NCI-H748 (cell line): ENCODE measurements around the gene NR2F1.
A peak's percentile ranks its signal among the peaks of the same experiment; 100 is the strongest.

Experiments
- DNase-seq: peaks from one replicate; lab custom pipeline; 2025; ENCODE audit not compliant: unreplicated experiment; lab: John Stamatoyannopoulos, UW

The NR2F1 gene

GRCh38 chr5:93603793-93604643 lies 21.0 kb downstream of the NR2F1 start:
- peak; percentile 88 for DNase-seq

- DNase-seq, result no peak
These were observed 21.9 kb downstream of the NR2F1 start for GRCh38 chr5:93604644-93605515.

GRCh38 chr5:93606382-93606752 lies 23.3 kb downstream of the NR2F1 start:
- no peak for DNase-seq

- DNase-seq, result peak; percentile 97
These were observed 24.6 kb downstream of the NR2F1 start for GRCh38 chr5:93607367-93608258.

- DNase-seq, result no peak
These were observed 25.8 kb downstream of the NR2F1 start for GRCh38 chr5:93608855-93609254.

- DNase-seq, result peak; percentile 65
These were observed 26.7 kb downstream of the NR2F1 start for GRCh38 chr5:93609762-93610161.

- peak; percentile 76 for DNase-seq
These were observed 27.7 kb downstream of the NR2F1 start for GRCh38 chr5:93610581-93611272.

DNA sequence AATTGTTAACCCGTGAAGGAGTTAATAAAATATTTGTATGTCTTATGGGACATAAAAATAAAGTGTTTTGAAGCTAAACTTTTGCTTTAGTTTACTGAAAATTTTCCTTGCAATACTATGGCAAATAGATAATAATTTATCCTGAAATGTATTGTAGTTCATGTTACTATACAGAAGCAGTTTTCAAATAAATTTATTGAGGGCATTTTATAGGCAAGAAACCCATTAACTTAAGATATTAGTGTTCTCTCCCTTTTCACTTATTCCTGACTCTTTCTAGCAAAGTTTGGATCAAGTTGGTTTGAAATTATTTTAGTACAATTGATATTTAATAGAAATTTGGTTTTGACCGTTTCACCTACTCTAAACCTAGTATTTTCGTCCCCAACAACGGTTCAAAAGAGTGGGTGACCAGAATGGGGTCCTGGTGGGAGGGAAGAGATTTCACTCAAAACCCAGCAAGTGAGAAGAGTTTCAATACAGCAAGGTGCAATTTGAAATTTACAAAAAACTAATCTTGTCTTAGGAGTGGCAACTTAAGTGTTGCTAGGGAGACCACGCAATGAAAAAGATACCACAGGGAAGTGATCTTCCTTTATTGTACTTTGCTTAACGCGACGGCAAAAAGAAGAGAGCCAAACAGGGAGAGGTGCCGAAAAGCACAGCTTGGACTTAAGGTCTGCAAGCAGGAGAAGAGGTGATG lies 28.4 kb downstream of the NR2F1 start:
- no peak for DNase-seq

DNA sequence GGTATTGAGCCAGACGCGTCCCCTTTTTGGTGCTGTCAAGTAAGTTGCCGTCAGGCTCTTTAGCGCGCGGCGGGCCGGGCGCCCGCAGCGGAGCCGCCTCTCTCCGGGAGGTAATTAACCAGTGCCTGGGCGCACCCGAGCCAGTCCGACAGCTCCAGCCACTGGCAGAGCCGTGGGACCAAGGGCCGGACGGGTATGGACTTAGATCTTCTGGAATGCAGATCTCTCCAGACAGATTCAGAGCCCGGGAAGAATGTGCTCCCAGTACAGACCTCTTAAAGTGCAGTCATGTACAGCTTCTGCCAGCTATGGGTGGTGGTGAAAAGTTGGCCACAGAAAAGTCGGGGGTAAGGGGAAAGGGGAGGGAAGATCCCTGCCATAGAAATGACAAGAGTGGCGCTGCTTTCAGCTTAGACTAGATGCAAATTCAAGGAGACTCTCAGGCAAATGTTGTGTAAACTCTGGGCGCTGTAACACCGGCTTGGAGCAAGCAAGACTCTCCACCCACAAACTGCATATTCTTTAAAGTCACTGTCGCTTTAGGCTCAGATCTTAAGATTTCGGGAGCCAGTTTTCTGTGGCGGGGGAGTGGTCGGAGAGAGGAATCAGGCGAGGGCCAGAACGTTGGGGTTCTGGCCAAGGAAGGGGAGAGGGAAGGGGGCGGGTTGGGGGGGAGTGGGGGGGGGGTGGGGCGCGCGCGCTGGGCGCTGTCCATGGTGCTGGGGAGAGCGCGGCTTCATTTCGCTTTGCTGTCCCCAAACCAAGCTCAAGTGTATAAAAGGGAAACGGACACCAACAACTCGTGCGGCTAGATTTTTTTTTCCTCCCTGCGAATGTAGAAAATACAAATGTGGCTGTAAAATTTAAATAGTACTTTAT lies 29.2 kb downstream of the NR2F1 start:
- peak; percentile 89 for DNase-seq

DNA sequence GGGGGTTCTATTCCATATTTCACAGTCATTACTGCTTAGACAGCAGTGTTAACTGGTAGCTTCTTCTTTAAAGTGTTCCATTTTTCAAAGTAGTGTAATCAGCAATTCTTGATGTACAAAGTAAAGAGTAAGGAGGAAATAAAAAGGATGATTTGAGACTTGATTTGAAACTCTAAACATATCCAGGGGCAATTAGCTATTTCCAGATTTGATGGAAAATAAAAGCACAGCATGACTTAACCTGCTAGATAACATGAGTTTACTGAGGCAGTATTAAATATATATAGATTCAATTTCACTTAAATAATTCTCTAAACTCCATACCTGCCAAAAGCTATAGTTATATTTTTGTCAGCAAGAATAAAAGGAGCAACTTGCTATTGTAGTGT lies 29.8 kb downstream of the NR2F1 start:
- DNase-seq, result no peak

- DNase-seq, result no peak
These were observed 33.6 kb downstream of the NR2F1 start for GRCh38 chr5:93616538-93617174.

DNA sequence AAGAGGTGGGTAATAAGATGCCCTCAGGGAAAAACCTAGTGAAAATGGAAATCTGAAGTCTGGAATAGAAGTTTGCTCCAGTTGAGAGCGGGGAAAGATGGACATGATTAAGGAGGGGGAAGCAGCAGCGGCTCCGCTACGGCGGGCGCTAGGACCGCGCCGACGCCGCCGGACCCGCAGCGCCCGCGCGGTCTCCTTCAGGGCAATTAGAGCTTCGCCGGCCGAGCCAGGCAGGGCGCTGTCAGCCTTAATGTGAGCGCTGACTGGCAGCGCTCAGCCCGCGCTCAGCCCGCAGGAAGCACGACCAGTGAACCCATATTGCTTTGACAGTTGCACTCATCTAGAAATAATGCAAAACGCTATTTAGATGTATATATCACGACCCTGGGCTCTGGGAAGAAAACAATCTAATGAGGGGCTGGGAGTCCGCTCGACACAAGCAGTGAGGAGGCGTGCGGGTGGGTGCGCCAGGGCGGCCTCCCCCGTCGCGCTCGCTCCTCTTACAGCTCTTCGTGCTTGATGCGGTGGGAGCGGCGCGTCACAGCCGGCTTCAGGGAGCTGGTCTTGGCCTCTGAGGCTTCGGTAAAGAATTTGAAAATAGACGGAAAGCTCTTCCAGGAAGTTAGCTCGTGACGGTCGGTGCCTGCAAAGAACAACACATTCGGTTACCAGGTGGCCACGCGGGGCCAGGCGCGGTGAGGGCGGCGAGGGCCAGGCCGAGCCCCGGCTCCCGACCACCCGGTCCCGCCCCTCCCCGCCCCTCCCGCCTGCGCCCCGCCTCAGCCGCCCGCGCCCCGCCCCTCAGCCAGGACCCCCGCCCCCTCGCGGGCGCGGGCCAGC lies 37.7 kb downstream of the NR2F1 start:
- DNase-seq, result peak; percentile 94

DNA sequence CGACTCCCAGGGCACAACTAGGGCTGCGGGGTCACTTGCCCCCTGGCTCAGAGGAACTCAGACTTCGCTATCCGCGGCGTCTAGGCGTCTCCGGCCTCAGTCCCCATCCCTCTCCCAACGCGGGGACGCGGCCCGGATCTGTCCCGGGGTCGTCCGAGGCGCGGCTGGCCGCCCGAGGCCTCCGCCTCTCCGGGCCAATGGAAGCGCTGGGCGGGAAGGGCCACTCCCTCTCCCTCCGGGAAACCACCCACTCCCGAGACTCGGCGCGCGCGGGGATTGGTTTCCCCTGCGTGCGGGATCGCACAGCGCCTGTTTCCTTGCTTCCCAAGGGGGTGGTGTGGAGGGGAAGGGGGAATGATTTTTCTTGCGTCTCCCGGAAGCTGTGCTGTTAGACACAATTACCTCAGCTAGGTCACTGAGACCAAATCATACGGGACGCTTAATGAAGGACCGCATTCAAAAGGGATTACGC lies 38.3 kb downstream of the NR2F1 start:
- DNase-seq, result peak; percentile 98

DNA sequence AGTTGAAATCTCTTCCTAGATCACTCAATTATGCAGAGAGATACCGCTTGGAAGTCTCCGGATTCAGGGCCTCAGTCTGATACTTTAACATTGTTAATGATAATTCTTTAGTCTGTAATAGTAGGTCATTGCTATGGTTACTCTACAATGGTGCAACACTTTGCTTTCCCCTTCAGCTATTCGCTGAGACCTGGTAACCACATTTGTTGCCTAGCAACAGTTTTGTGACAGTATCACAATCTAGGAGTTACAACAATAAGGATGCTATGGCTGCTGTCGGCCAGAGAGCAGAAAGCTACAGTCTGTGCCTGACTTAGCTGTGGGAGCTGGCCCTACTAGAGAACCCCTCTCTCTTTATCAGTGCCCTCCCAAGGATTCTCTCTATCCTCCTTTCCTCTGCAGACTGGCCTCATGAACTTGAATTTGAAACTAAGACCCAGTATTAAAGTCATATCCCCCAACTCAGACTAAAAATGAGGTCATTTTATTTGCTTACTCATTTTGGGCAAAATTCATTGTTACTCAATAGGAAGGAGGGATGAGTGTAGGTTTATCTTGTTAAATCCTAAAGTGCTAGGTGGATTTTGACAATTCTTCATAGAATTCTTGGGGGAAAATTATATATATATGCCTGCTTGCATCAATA lies 39.3 kb downstream of the NR2F1 start:
- peak; percentile 99 for DNase-seq

DNA sequence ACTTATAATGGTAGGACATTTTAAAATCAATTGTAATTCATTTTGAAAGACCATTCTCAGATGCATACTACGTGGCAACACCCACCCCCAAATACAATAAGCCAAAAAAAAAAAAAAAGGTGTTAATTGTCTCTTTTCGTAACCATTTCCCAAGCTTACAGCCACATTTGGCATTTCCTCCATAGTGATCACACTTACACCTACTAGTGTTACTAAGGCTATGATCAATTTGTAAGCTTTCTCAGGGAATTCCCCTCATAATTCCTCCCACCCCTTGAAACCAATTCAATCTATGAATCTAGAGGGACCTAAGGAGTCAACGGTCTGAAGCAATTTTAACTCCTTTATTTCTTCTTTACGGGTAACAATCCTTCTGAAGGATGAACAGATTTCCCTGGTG lies 40.1 kb downstream of the NR2F1 start:
- no peak for DNase-seq

GRCh38 chr5:93626801-93627200 lies 43.8 kb downstream of the NR2F1 start:
- DNase-seq, result no peak

GRCh38 chr5:93632327-93632726 lies 49.3 kb downstream of the NR2F1 start:
- DNase-seq, result no peak
